Endothelial cell (in vitro differentiated cells): ENCODE data around the gene NTSR1. TPM values are rescaled to one million over a fixed set of nuclear protein-coding genes. Genes with fewer than 3 reads are reported as not detected.

Source experiments
- DNase-seq: peaks from one replicate; pipeline ENCODE4 v3.0.0; 2021; ENCODE audit warnings: low spot score
- H3K27ac Mint-ChIP-seq: one replicate; pipeline ENCODE4 v1.8.0; 2021; ENCODE audit warnings: mixed read lengths, inconsistent platforms; ENCODE audit not compliant: unreplicated experiment
- H3K27me3 Mint-ChIP-seq: one replicate; pipeline ENCODE4 v1.8.0; 2021; ENCODE audit warnings: mild to moderate bottlenecking, moderate library complexity, mixed read lengths, inconsistent platforms; ENCODE audit not compliant: unreplicated experiment
- H3K36me3 Mint-ChIP-seq: one replicate; pipeline ENCODE4 v1.8.0; 2021; ENCODE audit warnings: mild to moderate bottlenecking, low read depth, mixed read lengths, inconsistent platforms; ENCODE audit not compliant: unreplicated experiment
- H3K4me1 Mint-ChIP-seq: one replicate; pipeline ENCODE4 v1.8.0; 2021; ENCODE audit warnings: mild to moderate bottlenecking, mixed read lengths, inconsistent platforms; ENCODE audit not compliant: unreplicated experiment
- H3K4me3 Mint-ChIP-seq: one replicate; pipeline ENCODE4 v1.8.0; 2021; ENCODE audit warnings: mild to moderate bottlenecking, mixed read lengths, inconsistent platforms; ENCODE audit not compliant: unreplicated experiment
- H3K9me3 Mint-ChIP-seq: one replicate; pipeline ENCODE4 v1.8.0; 2021; ENCODE audit warnings: mixed read lengths, inconsistent platforms; ENCODE audit not compliant: unreplicated experiment
- long read RNA-seq: library from polyadenylated mRNA; unstranded; transcript quantifications from one replicate; pipeline ENCODE4 v2.0.0, GENCODE V29; 2020; ENCODE audit not compliant: unreplicated experiment
- total RNA-seq: library from RNA; stranded (reverse); fragmentation: NEBNext Ultra II Directional; extraction: Animal tissue kit (Norgen Biotek cat#: 25700); gene quantifications from one replicate; pipeline ENCODE4 v1.2.1, GENCODE V29; 2021; ENCODE audit not compliant: unreplicated experiment
- TF ChIP-seq, protein P1 (sequence below): fragments of 200-600 bp; sonication (generic); IDR thresholded peaks from one replicate; pipeline ENCODE4 v1.5.0; 2021; ENCODE audit warnings: antibody characterized with exemption; ENCODE audit not compliant: unreplicated experiment

NTSR1 gene
- total RNA-seq = not detected
- long read RNA-seq = 0 reads

DNA sequence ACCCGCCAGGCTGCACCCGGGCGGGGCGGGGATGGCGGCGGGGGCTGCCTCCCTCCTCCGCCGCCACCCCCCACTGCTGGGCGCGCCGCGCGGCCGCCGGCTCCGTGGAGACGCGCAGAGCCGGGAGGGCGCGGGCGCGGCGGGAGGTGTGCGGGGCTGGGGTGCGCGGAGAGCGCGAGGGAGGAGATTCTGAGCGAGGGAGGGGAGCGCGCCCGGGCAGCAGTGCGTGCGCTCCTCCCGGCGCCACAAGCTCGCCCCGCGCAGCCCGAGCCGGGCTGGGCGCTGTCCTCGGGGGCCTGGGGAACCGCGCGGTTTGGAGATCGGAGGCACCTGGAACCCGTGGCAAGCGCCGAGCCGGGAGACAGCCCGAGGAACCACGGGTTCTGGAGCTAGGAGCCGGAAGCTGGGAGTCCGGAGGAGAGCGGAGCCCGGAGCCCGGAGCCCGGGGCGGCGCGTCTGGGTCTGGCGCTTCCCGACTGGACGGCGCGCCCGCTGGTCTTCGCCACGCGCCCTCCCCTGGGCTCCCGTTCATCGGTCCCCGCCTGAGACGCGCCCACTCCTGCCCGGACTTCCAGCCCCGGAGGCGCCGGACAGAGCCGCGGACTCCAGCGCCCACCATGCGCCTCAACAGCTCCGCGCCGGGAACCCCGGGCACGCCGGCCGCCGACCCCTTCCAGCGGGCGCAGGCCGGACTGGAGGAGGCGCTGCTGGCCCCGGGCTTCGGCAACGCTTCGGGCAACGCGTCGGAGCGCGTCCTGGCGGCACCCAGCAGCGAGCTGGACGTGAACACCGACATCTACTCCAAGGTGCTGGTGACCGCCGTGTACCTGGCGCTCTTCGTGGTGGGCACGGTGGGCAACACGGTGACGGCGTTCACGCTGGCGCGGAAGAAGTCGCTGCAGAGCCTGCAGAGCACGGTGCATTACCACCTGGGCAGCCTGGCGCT lies at the start of gene NTSR1:
Gene NTSR1, plus strand, starts transcription at position 246 of the 946 bp plus-strand sequence. Its CDS starts 372 bp downstream, at position 618.
- H3K9me3 Mint-ChIP-seq = no peaks in the 10 kb centered on the region
- H3K27me3 Mint-ChIP-seq = peaks cover 19% of the 10 kb centered on the region
- H3K27ac Mint-ChIP-seq = no peak within 1 kb of the TSS
- H3K36me3 Mint-ChIP-seq = peaks cover 3% of the 10 kb centered on the region
- no peaks in the 10 kb centered on the region for H3K4me1 Mint-ChIP-seq
- peak; percentile 26 for DNase-seq
- H3K4me3 Mint-ChIP-seq = no peak within 1 kb of the TSS
- TF ChIP-seq, protein P1, sequence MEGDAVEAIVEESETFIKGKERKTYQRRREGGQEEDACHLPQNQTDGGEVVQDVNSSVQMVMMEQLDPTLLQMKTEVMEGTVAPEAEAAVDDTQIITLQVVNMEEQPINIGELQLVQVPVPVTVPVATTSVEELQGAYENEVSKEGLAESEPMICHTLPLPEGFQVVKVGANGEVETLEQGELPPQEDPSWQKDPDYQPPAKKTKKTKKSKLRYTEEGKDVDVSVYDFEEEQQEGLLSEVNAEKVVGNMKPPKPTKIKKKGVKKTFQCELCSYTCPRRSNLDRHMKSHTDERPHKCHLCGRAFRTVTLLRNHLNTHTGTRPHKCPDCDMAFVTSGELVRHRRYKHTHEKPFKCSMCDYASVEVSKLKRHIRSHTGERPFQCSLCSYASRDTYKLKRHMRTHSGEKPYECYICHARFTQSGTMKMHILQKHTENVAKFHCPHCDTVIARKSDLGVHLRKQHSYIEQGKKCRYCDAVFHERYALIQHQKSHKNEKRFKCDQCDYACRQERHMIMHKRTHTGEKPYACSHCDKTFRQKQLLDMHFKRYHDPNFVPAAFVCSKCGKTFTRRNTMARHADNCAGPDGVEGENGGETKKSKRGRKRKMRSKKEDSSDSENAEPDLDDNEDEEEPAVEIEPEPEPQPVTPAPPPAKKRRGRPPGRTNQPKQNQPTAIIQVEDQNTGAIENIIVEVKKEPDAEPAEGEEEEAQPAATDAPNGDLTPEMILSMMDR = no peak

DNA sequence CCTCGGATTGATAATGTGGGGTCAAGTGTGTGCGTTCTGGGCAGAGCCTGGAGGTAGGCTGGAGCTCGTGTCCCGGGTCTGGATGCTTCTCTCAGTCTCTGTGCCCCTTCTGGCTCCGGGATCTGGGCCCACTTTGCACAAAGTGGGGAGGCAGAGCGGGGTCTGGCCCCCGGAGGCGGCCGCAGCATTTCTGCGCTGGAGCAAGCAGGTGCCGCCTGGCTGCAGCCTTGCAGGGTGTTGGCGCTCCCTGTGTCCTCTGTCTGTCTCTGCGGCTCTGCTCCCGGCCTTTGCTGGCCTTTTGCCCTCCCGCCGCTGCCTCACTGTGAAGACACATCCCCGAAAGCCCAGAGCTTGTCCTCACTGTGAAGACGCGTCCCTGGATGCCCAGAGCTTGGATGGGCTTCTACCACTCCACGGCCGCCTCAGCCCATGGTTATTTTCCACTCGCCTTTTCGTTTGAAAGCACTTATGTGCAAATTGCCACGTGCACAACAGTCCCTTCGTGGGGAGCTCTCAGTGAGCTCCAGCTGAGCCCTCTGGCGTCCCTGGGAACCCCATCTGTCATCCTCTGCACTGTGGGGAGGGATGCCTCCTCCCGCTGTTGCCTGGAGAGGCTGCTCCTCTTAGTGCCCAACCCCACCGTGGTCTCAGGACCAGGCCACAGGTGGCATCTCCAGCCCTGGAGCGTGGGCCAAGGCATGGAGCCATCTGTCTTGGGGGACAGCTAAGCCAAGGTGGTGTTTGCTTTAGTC lies 49.0 kb upstream of the NTSR1 start:
- Mint-ChIP-seq H3K9me3 (no peaks in the 10 kb centered on the region), H3K27ac (no peak overlapping the region), H3K36me3 (no peaks in the 10 kb centered on the region), H3K27me3 (peaks cover 9% of the 10 kb centered on the region), H3K4me1 (no peaks in the 10 kb centered on the region), H3K4me3 (no peak overlapping the region)
- TF ChIP-seq, protein P1 = no peak
- no peak for DNase-seq

DNA sequence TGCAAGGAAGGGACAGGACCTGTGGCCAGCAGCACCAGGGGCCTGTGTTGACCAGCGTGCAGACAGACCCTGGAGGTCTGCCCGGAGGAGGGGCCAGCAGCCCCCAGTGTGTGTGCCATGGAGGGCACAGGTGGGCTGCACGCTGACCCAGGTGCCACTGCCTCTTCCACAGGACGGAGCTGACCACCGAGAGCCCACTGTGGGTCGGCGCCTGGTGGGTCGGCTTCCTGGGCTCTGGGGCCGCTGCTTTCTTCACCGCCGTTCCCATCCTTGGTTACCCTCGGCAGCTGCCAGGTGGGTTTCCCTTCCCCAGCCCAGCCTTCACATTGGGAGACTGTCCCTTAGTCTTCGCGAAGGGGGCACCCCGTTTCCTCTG lies 48.4 kb upstream of the NTSR1 start:
- TF ChIP-seq, protein P1 = no peak
- DNase-seq = no peak
- peaks cover 10% of the 10 kb centered on the region for H3K27me3 Mint-ChIP-seq

DNA sequence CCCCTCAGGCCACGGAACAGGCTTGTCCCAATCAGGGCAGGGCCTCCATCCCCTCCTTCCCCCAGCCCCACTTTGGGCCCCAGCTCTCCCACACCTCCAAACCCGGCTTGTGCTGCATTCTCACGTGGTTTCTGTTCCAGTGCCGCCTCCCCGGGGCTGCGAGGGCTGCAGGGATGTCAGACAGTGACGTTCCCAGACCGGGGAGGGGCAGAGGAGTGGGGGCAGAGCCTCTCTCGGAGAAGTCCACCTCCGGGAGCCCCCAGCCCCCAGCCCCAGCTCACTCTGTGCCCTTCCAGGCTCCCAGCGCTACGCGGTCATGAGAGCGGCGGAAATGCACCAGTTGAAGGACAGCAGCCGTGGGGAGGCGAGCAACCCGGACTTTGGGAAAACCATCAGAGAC lies 47.9 kb upstream of the NTSR1 start:
- H3K36me3 Mint-ChIP-seq = no peaks in the 10 kb centered on the region
- H3K27me3 Mint-ChIP-seq = peaks cover 10% of the 10 kb centered on the region
- no peak for DNase-seq
- TF ChIP-seq, protein P1 = no peak
- H3K27ac Mint-ChIP-seq = no peak overlapping the region
- H3K4me1 Mint-ChIP-seq = no peaks in the 10 kb centered on the region
- H3K4me3 Mint-ChIP-seq = no peak overlapping the region
- no peaks in the 10 kb centered on the region for H3K9me3 Mint-ChIP-seq

More for the DNA sequence above, 48.4 kb upstream of the NTSR1 start:
- Mint-ChIP-seq H3K9me3 (no peaks in the 10 kb centered on the region), H3K27ac (no peak overlapping the region), H3K36me3 (no peaks in the 10 kb centered on the region), H3K4me3 (no peak overlapping the region), H3K4me1 (no peaks in the 10 kb centered on the region)
